ENCODE results near the gene ASPHD2.

- no peak for TF ChIP-seq EP300 (IDR thresholded peaks at IDR 0.05; ENCODE audit: borderline replicate concordance in 1 of 2, control insufficient read depth in 1 of 2, low read depth in 2 of 2, low read length in 2 of 2)
- no peak for TF ChIP-seq ATF2 (IDR thresholded peaks at IDR 0.05; ENCODE audit: low read length)
- TF ChIP-seq SUPT20H (IDR thresholded peaks at IDR 0.05; ENCODE audit: borderline replicate concordance, control insufficient read depth, low read depth, low read length), result no peak
- no peak for TF ChIP-seq NRF1 (conservative IDR thresholded peaks at IDR 0.05; ENCODE audit: low read depth, low read length)
- no peak for TF ChIP-seq CBX3 (IDR thresholded peaks at IDR 0.05; ENCODE audit: borderline replicate concordance, low read depth)
- no peak for TF ChIP-seq CTCF (IDR thresholded peaks at IDR 0.05 in 2 of 3, conservative IDR thresholded peaks at IDR 0.05 in 1 of 3; ENCODE audit: control insufficient read depth in 2 of 3, extremely low read depth in 1 of 3, insufficient read depth in 1 of 3, low read depth in 3 of 3, low read length in 3 of 3)
- no peak for TF ChIP-seq POLR2AphosphoS2 (IDR thresholded peaks at IDR 0.05; ENCODE audit: low read depth, low read length)
- TF ChIP-seq BCL11A (IDR thresholded peaks at IDR 0.05; ENCODE audit: low read depth, low read length), result no peak
Measured at GRCh38 chr22:26460202-26460601, 31.1 kb downstream of the ASPHD2 start.
